ENCODE results near the gene CAPZA1. TPM values are rescaled to one million over a fixed set of nuclear protein-coding genes. Genes with fewer than 3 reads are reported as not detected.

CAPZA1 gene
- total RNA-seq, 2 donors from 2014 or later, result 87.4 to 104 TPM

DNA sequence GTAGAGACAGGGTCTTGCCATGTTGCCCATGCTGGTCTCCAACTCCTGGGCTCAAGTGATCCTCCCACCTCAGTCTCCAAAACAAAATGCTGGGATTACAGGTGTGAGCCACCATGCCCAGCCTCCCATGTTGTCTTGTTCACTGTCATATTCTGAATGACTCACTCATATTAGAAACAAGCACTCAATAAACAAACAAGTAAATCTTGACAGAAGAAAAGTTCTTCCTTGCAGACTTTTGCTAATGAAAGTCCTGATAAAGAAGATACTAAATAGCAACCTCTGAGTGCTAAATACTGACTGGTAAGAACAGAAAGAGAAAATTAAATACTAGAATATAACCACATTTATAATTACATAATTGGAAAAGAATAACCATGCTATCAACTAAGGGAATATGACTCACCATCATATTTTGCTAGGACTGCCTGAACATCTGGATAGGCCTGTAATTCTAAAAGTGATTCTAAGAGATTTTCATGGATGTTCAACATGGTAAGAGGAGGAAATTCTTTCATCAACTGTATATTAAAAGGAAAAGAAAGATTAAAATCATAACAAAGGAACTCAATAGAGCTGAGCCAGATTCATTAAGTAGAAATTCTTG lies 37.9 kb upstream of the CAPZA1 start:
- Histone ChIP-seq H3K27ac (no peak overlapping the region), H3K36me3 (no peaks in the 10 kb centered on the region), H3K4me3 (no peak overlapping the region), H3K27me3 (replicated peaks; ENCODE audit: insufficient read depth) (no peaks in the 10 kb centered on the region), H3K9me3 (no peaks in the 10 kb centered on the region), H3K4me1 (replicated peaks) (no peaks in the 10 kb centered on the region)
- TF ChIP-seq POLR2A (IDR thresholded peaks at IDR 0.05) (no peak), POLR2AphosphoS5 (IDR thresholded peaks at IDR 0.05) (no peak)
- TF ChIP-seq, protein P1, sequence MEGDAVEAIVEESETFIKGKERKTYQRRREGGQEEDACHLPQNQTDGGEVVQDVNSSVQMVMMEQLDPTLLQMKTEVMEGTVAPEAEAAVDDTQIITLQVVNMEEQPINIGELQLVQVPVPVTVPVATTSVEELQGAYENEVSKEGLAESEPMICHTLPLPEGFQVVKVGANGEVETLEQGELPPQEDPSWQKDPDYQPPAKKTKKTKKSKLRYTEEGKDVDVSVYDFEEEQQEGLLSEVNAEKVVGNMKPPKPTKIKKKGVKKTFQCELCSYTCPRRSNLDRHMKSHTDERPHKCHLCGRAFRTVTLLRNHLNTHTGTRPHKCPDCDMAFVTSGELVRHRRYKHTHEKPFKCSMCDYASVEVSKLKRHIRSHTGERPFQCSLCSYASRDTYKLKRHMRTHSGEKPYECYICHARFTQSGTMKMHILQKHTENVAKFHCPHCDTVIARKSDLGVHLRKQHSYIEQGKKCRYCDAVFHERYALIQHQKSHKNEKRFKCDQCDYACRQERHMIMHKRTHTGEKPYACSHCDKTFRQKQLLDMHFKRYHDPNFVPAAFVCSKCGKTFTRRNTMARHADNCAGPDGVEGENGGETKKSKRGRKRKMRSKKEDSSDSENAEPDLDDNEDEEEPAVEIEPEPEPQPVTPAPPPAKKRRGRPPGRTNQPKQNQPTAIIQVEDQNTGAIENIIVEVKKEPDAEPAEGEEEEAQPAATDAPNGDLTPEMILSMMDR (IDR thresholded peaks at IDR 0.05), result no peak
- intact Hi-C loops (cut with DNase I), result no loop called here
- DNase-seq (ENCODE audit: low spot score), result no peak

DNA sequence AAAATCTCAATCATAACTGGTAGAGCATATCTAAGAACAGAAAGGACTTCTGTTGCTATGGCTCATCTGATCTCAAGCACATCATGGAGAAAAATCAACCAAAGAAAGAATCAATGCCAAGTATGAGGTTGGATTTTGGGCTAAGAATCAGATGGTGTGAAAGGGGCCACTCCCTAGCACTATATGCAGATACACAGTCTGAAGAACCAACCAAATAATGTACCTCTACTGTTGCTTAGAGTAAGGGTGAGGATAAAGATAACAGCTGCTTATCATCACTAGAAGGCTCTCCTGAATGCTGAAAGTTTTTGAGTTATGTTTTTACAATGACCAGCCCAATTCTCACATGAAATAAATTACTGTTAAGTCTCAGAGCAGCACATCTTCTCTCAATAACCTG lies 36.3 kb upstream of the CAPZA1 start:
- Histone ChIP-seq H3K9me3 (no peaks in the 10 kb centered on the region), H3K4me3 (no peak overlapping the region), H3K4me1 (replicated peaks) (no peaks in the 10 kb centered on the region), H3K27me3 (replicated peaks; ENCODE audit: insufficient read depth) (no peaks in the 10 kb centered on the region), H3K36me3 (no peaks in the 10 kb centered on the region), H3K27ac (no peak overlapping the region)
- DNase-seq (ENCODE audit: low spot score), result no peak
- TF ChIP-seq, protein P1 (IDR thresholded peaks at IDR 0.05), result no peak
- TF ChIP-seq POLR2AphosphoS5 (IDR thresholded peaks at IDR 0.05) (no peak), POLR2A (IDR thresholded peaks at IDR 0.05) (no peak)
- intact Hi-C loops (cut with DNase I), result no loop called here

DNA sequence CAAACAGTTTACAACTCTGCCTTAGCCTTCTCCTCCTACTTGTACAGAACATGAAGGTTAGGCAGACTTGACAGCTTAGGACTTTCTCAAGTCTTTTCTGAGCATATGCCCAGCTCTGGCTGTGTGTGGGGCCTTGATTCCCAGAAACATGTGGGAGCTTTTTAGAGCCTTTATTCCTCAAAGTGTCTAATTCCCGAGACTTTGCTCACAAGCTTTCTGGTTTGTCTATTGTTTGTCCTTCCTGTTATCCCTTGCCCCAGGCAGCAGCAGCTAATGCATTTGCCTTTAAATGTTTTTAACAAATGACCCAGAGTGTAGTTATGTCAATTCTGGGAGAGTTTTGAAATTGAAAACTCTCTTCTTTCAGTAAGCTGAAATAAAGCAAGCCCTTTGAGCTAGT lies 29.9 kb upstream of the CAPZA1 start:
- Histone ChIP-seq H3K27me3 (replicated peaks; ENCODE audit: insufficient read depth) (no peaks in the 10 kb centered on the region), H3K36me3 (no peaks in the 10 kb centered on the region), H3K4me3 (no peak overlapping the region), H3K27ac (no peak overlapping the region), H3K9me3 (no peaks in the 10 kb centered on the region), H3K4me1 (replicated peaks) (no peaks in the 10 kb centered on the region)
- 89% methylated on average over 1 of the region's 1 CpG for WGBS
- no peak for TF ChIP-seq POLR2AphosphoS5 (IDR thresholded peaks at IDR 0.05)
- no peak for TF ChIP-seq POLR2A (IDR thresholded peaks at IDR 0.05)
- TF ChIP-seq, protein P1 (IDR thresholded peaks at IDR 0.05), result no peak
- no peak for DNase-seq (ENCODE audit: low spot score)
- intact Hi-C loops (cut with DNase I), result no loop called here

DNA sequence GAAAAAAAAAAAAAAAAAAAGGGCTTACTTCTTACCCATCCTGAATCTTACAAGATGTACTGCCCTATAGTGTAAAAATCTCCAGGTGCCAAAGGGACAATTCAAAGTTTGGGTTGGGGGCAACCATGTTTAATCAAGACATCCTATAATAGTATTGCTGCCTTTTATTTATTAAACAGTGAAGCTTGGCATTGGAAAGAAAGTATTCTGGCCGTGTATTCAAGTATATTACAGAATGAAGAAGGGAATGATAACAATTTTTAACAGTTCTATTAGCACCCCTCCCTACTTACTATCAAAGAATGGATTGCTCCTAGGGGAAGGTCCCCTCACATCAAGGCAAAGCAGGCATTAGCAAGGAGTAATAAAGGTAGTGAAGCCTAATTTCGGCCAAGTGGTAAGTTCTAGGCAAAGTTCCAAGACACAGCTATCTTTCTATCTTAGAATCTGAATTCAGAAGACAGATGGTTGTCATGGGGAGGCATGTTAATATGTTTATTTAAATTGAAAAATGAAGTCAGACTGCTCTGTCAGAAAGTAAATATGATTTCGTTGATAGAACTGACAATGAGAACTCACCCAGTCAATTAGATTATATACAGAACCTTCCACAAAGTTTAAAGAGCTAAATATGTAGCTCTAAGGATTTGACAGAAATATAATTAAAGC lies 25.3 kb upstream of the CAPZA1 start:
- Histone ChIP-seq H3K27ac (peak overlapping the region in 1 of 2 donors; percentile 13), H3K27me3 (replicated peaks; ENCODE audit: insufficient read depth) (no peaks in the 10 kb centered on the region), H3K4me3 (no peak overlapping the region), H3K9me3 (no peaks in the 10 kb centered on the region), H3K4me1 (replicated peaks) (no peaks in the 10 kb centered on the region), H3K36me3 (no peaks in the 10 kb centered on the region)
- DNase-seq (ENCODE audit: low spot score), result peak; percentile 6
- intact Hi-C loops (cut with DNase I), result no loop called here
- 43% methylated on average over 3 of the region's 3 CpGs for WGBS
- peak; percentile 45 for TF ChIP-seq POLR2AphosphoS5 (IDR thresholded peaks at IDR 0.05)
- no peak for TF ChIP-seq POLR2A (IDR thresholded peaks at IDR 0.05)
- TF ChIP-seq, protein P1 (IDR thresholded peaks at IDR 0.05), result no peak

DNA sequence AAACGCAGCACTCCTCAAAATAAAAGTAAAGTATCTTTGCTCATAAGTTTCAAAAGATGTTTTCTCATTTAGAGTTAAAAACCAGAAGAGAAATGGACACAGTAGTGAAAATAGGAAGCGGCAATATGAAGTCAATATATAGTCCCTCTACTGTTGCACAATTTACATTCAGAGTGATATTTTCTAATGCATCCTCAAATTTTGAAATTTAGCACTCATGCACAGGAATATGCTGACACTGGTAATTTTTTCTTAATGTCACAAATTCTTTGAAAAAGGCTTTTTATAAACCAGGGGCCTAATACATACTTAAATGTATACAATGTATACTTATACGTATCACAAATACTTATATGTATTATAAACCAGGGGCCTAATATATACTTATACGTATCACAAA lies 20.2 kb upstream of the CAPZA1 start:
- Histone ChIP-seq H3K4me3 (no peak overlapping the region), H3K4me1 (replicated peaks) (no peaks in the 10 kb centered on the region), H3K27ac (no peak overlapping the region), H3K36me3 (no peaks in the 10 kb centered on the region), H3K9me3 (no peaks in the 10 kb centered on the region), H3K27me3 (replicated peaks; ENCODE audit: insufficient read depth) (no peaks in the 10 kb centered on the region)
- 93% methylated on average over 4 of the region's 4 CpGs for WGBS
- TF ChIP-seq, protein P1 (IDR thresholded peaks at IDR 0.05), result no peak
- no peak for TF ChIP-seq POLR2A (IDR thresholded peaks at IDR 0.05)
- TF ChIP-seq POLR2AphosphoS5 (IDR thresholded peaks at IDR 0.05), result no peak
- intact Hi-C loops (cut with DNase I), result no loop called here
- no peak for DNase-seq (ENCODE audit: low spot score)
